ENCODE measurements around the gene FGF11.
"Not testable (repeated sequence)": the region's sequence is repeated elsewhere in the genome, so short reads cannot be mapped to it uniquely, and the experiment has no call there.

Gene FGF11

GRCh38 chr17:7462474-7463371, 23.4 kb downstream of the FGF11 start:
- DNase-seq, result no peak

DNA sequence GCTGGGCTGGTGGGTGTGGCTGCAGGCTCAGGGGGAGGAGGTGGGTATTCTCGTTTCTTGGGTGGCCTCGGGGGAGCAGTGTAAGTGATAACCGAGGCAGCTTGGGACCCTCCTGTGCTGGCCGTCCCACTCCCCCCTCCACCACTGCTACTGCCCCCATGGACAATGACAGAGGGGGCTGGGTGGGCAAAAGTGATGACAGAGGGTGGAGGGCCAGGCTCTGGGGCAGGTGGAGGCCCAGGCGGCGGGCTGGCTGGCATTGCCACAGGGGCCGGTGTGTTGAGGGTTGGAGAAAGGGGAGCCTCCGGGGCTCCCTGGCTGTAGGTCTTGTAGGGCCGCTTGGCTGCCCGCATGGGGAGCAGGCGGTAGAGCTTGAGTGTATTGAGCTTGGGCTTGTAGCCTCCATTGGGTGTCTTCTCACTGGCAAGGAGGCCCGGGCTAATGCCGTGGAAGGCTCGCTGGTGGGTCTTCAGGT, 24.1 kb downstream of the FGF11 start:
- no peak for DNase-seq

GRCh38 chr17:7464081-7464480, 24.8 kb downstream of the FGF11 start:
- no peak for DNase-seq

DNA sequence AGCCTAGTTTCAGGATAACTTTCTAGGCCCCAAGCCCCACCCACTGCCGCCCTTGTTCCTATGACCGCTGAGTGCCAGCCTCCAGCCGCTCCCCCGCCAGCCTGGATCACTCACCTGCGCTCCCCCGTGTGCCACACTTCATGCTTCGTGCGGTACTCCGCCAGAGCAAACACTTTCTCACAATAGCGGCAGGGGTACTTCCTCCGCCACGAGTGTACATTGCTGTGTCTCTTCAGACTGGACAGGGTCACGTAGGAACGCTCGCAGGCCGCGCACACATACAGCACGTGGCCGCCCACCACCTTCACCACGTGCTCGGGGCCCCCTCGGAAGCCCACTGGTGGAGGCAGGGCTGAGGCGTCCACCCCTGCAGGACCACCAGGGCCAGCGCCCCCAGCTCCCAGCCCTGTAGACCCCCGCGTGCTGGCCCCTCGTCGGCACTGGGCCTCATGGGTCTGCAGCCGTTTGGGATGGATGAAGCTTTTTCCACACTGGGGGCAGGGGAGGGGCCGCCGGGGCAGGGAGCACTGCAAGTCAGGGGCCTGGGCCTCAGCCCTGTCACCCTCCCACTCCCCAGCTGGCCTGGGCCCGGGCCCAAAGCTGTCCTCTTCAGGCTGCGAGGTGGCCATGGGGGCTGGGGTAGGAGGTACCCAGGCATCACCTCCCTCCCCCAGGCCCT, 26.4 kb downstream of the FGF11 start:
- no peak for DNase-seq

DNA sequence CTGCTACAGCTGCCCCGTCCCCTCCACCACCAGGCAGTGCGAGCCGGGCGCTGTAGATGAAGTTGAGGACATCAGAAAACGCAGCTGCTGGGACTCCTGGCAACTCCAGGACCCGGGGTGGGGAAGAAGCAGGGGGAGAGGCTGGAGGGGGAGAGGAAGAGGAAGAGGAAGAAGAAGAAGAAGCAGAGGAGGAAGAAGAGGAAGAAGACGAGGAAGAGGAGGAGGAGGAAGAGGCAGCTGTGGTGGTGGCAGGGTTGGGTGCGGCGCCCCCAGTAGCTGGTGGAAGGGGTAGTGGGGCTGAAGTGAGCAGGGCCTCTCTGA, 27.0 kb downstream of the FGF11 start:
- no peak for DNase-seq

DNA sequence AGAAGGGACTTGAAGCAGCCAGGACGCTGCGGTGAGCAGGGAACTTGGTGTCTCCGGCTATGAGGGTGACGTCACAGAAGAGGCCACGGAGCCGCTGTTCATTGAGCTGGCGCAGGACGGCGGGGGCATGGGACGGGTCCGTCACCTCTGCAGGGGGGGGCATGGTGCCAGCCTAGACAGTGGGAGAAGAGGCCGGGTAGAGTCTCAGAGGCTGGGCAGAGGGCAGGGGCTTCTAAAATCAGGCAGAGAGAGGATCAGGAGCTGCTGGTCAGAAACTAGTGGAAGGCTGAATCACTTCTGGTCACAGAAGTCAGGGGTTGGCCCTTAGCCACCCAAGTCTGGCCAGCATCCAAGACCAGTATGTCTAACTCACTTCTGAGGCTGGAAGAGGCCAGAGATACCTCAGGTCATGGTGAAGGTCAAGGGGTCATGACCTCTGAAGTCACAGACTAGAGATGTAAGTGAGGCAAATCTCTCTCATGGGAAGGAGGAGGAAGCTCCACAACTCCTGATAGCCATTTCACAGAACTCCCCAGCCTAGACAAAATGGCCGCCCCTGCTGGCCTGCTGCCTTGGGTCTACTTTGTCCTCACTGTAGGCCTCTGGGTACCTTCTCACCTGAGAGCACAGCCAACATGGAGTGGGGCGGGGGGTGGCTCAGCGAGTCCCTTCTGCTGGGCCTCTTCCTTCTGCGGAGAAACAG, 27.5 kb downstream of the FGF11 start:
- no peak for DNase-seq

DNA sequence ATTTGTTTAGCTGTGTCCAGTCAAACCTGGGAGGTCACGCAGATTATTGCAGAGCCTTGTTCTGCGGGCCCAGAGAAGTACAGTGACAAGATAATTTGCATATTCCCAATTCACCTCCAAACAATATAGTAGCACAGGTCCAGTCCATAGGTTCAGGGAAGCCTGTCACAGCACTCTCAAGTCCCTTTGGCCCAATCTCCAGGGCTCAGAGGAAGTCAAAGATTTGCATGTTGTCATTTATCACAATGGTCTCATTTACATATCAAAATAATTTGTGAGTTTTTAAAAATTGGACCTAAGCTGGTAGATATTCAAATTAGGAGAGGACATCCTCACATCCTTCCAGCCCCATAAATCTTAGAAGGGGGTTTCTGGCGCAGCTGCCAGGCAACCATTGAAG, 28.2 kb downstream of the FGF11 start:
- DNase-seq, result no peak

DNA sequence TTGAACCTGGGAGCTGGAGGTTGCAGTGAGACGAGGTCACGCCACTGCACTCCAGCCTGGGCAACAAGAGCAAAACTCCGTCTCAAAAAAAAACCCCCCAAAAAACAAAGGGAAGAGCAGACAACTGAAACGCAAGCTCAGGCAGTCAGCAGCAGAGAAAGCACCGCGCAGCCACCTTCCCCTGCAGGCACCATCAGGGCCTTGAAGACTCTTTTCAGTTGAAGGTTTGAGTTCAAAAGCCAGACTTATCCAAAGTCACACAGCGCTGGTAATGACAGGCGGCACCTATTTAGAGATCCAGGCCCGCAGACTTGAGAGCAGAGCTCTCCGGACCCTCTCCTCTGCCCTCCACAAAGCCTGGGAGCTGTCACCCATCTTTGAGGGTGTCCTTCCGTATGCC, 29.0 kb downstream of the FGF11 start:
- no peak for DNase-seq

DNA sequence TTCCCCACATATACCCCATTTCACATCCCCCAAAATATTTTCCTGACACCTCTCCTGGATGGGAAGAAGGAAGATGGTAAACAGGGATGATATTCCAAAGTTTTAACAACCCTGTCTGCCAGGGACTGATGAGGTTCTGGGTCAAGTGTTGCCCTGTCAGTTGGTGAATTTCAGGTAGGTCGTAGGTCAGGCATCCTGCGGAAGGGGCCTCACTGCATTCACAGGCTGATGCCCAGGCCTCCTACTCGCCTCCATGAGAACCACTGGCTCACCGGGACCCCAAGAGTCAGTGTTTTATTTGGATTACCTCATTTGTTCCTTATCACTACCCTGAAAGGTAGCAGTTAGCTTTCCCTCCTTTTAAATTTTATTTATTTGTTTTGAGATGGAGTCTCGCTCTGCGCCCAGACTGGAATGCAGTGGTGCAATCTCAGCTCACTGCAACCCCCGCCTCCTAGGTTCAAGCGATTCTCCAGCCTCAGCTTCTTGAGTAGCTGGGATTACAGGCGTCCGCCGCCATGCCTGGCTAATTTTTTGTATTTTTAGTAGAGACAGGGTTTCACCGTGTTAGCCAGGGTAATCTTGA, 29.6 kb downstream of the FGF11 start:
- no peak for DNase-seq

GRCh38 chr17:7469843-7470242, 30.5 kb downstream of the FGF11 start:
- not testable (repeated sequence) for DNase-seq

DNA sequence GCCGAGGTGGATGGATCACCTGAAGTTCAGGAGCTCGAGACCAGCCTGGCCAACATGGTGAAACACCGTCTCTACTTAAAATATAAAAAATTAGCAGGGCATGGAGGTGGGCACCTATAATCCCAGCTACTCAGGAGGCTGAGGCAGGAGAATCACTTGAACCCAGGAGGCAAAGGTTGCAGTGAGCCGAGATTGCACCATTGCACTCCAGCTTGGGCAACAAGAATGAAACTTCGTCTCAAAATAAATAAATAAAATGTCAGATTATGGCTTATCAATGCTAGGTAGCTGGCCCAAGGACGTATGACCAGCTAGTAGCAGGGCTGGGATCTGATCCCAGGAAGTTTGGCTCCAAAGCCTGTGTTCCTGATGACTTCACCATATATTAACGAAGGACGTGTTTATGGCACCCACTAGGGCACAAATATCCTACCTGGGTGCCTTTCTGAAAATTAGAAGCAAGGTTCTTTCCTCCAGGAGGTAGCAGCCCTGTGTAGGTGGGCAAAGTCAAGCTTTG, 31.2 kb downstream of the FGF11 start:
- DNase-seq, result not testable (repeated sequence)

DNA sequence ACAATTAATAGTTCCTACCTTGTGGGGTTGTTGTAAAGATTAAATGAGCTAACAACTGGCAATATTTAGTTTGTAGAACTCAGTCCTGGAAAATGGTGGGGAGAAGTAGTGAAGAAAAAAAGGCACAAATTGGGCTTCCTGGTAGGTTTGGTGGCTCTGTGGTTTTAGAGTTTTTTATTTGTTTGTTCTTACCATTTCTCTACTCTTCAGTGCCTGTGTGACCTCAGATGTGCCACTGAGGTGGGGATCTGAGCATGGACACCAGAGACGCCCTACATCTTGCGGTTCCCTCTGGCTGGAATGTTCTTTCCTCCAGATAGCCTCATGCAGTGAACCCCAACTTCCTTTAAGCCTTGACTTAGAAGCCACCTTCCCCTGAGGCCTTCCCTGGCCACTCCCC, 32.4 kb downstream of the FGF11 start:
- DNase-seq, result no peak

GRCh38 chr17:7474767-7475166, 35.5 kb downstream of the FGF11 start:
- not testable (repeated sequence) for DNase-seq

DNA sequence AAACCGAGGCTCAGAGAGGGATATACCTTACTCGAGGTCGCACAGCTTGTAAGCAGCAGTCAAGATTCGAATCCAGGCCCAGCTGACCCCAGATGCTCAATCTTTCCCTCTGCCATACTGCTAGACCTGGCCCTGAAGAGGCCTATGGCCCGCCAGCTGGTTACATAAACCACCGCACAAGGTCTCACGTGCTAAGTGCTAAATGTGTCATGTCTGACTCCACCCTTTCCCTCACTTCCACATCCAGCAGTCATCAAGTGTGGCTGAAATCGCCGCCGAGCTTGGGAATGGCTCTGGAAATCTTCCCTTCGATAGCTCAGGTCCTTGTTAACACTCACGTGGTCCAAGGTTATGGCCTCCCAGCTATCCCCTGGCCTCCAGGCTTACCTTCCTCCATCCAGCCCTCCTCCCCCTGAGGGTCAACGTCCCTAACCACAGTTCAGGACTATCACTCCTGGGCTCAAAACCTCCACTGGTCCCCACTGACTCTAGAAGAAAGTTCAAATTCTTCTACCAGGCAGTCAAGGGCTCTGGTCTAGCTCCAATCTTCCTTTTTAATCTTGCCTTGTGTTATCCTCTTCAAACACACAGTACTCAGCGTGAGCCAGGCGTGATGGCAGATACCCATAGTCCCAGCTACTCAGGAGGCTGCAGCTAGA, 36.6 kb downstream of the FGF11 start:
- no peak for DNase-seq

GRCh38 chr17:7476494-7476893, 37.2 kb downstream of the FGF11 start:
- DNase-seq, result no peak

- no peak for DNase-seq
Observed at GRCh38 chr17:7476951-7477350, 37.6 kb downstream of the FGF11 start.

DNA sequence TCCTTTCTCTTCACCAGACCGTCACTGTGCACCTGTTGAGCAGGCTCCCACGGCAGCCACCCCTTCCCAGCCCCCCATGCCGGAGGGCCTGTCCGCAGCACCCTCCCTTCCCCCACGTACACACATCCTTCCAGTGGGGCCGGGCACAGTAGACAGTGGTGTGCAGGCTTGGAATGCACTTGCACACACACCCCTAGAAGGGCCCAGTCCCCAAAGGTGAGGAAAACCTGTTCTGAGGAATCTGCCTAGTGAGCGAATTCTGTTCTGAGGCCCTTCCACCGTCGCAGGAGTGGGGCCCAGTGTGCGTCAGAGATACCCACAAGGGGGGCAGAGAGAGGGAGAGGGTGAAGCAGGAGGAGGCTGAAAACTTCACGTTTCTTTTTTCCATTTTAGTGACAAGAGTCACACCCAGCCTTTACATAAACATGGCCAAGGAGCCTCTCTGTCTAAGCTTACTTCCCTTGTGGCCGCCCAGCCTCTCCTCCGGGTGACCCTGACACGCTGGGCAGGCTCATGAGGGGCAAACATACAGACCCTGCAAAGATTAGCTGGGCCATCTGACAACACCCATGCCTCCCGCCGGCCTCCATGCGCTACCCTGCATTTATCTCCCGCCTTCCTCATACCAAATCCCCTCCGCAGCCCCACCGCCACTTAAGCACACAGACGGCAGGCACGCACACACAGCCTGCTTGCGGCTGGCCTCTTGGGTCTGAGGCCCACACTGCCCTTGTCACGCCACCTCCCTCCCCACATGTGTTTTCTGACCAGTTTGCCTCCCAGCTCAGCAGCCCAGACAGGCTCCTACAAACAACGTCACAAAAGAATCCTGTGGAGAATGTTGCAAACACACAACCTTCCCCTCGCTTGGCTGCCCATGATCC, 38.3 kb downstream of the FGF11 start:
- DNase-seq, result no peak

DNA sequence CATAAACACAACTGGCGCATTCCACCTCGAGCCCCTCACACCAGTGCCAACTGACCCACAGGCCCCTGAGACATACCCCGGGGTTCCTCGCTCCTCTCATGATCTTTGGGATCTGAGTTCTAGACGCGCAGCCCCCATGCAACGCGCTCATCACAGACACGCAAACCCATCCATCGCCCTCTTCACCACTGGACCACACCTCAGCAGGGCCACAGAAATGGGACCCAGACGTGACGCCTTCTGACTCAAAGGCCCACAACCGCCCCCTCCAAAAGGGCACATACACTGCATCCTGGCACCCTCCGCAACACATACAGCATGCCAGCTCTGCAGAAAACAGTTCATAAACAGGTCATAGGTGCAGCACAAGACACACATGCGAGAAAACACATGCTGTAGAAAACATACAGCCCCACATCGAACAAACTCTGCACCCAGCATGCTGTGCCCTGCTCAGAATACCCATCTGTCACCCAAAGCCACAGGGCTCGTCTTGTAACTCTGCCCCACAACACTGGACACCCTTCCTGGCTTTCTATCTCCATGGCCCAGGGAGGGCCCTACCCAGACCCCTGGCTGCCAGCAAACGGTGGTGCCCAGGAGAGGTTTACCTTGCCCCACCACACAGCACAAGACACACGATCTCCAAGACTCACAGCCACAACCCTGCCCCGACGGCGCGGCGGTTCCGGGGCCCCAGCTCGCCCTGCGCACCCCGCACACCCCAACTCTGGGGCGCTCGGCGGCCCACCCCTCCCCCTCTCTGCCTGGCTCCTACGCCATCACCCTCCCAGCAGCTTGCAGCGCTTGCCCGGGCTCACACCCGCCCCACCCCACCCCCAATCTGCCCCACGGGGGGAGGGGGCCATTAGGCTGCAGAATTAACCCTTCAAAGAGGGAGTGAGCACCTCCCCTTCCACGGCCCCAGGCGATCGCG, 39.2 kb downstream of the FGF11 start:
- DNase-seq, result peak; percentile 55 to 74 (median 67)

DNA sequence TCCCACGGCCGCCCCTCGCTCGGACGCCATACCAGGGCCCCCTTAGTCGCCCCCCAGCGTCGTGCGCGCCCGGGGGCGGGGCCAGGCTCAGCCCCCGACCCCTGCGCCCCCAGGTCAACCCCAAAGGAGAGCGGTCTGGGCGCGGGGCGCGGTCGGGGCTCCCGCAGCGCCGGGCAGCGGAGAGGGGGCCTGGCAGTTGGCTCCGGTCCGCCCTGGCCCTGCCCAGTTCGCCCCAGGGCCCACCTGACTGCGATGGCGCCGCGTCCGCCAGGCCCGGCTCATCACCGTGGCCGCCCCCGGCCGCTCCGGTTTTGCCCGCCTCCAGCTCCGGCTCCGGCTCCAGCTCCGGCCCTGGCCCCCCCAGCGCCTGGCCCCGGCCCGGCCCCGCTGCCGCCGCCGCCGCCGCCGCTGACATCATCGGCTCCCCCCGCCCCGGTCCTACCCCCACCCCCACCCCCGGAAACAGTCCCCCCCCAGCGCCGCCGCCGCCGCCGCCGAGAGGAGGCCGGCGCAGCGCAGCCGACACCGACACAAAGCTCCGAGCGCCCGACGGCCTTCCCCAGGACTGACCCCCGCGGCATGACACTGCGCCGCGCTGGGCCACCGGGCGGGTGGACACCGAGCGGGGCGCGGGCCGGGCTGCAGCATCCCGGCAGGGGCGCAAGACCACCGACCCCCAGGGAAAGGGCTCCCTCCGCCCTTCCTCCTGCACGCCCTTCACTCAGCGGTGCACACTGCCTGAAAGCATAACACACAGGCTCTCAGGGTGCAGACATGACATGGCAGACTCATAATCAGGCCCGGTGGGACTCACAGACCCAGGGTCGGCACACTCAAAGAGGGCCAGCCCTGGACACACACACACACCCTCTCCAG, 40.1 kb downstream of the FGF11 start, which contains the start of gene ZBTB4:
ZBTB4 (minus strand) TSS at position 419 of the 876 bp plus-strand sequence. CDS start 12,830 bp downstream, outside the sequence.
- peak; percentile 56 to 76 (median 60) for DNase-seq
